Mammary epithelial cell (primary cell): ENCODE results near the gene CAMK2B.

Experiments
- EZH2 ChIP-seq: IDR thresholded peaks from 2 replicates; pipeline ENCODE4 v1.6.1; 2012; ENCODE audit warnings: low read length, inconsistent platforms, borderline replicate concordance
- TF ChIP-seq, protein P1 (sequence below), 2 donors: IDR thresholded peaks in 1 of 2; conservative IDR thresholded peaks in 1 of 2; 2 replicates each; pipeline ENCODE4 v1.5.1; 2011 to 2012; ENCODE audit warnings: inconsistent platforms in 2 of 2, low read length in 2 of 2, mild to moderate bottlenecking in 2 of 2, control low read depth in 1 of 2, low read depth in 1 of 2; ENCODE audit not compliant: insufficient read depth in 1 of 2; ENCODE audit errors: extremely low read depth in 1 of 2

GRCh38 chr7:44279731-44280505 is 45.5 kb downstream of the CAMK2B start:
- TF ChIP-seq EZH2 = no peak
- TF ChIP-seq, protein P1, sequence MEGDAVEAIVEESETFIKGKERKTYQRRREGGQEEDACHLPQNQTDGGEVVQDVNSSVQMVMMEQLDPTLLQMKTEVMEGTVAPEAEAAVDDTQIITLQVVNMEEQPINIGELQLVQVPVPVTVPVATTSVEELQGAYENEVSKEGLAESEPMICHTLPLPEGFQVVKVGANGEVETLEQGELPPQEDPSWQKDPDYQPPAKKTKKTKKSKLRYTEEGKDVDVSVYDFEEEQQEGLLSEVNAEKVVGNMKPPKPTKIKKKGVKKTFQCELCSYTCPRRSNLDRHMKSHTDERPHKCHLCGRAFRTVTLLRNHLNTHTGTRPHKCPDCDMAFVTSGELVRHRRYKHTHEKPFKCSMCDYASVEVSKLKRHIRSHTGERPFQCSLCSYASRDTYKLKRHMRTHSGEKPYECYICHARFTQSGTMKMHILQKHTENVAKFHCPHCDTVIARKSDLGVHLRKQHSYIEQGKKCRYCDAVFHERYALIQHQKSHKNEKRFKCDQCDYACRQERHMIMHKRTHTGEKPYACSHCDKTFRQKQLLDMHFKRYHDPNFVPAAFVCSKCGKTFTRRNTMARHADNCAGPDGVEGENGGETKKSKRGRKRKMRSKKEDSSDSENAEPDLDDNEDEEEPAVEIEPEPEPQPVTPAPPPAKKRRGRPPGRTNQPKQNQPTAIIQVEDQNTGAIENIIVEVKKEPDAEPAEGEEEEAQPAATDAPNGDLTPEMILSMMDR (conservative IDR thresholded peaks at IDR 0.05 in 1 of 2, IDR thresholded peaks at IDR 0.05 in 1 of 2; ENCODE audit: extremely low read depth in 1 of 2, insufficient read depth in 1 of 2, low read depth in 1 of 2, low read length in 2 of 2) = no peak
